GM23248 (cell line): ENCODE results near the gene ITGA11.

Experiments used
- EZH2 ChIP-seq: fragments of 200-600 bp; sonication (generic); IDR thresholded peaks from 2 replicates; pipeline ENCODE4 v1.6.1; 2018; ENCODE audit warnings: antibody characterized with exemption, mild to moderate bottlenecking; ENCODE audit not compliant: insufficient read depth, poor library complexity, severe bottlenecking
- EZH2phosphoT487 ChIP-seq: fragments of 200-600 bp; sonication (generic); IDR thresholded peaks from 2 replicates; pipeline ENCODE4 v1.6.1; 2018; ENCODE audit warnings: antibody characterized with exemption, moderate library complexity, mild to moderate bottlenecking, low read depth; ENCODE audit not compliant: insufficient read depth

DNA sequence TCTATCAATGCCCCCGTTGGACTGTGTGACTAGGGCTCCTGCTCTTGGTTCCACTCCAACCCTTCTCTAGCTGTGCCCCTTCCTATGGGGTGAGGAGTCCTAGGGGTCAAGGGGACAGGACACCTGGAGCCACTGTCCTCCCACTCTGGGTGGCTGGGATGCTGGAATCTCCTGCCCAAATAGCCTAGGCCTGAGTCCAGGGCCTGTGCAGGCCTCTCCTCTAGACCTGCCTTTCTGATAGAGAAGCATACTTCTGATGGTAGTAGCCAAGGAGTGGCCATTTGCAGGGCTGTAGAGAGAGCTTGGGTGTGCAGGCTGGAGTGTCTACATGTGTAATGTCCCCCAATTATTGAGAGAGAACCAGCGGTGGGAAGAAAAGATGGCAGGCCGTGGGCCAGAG lies 54.2 kb downstream of the ITGA11 start:
- TF ChIP-seq EZH2 (no peak), EZH2phosphoT487 (no peak)
